ENCODE data around the gene ZBTB20. TPM values are rescaled to one million over a fixed set of nuclear protein-coding genes. Genes with fewer than 3 reads are reported as not detected.

The ZBTB20 gene
- total RNA-seq, 1 experiment from 2014 or later, result 7.7 TPM

DNA sequence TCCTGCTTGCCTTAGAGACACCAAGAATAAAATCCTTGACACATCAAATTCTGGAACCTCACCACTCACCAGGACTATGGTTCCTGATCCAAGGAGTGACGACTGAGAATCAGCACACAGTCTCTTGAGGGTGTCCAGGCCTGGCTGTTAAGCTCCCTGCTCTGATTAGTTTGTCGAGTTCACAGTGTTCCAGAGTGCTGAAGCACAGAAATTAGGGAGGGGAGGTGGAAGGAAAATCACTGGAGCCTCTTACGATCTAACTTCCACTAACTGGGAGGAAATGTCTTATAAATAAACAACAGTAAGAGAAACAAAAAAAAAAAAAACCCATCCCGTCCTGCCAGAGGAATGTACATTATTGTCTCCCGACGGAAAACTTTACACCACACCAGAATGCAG, 523.0 kb downstream of the ZBTB20 start:
- DNase-seq, result peak in 1 of 2 experiments; percentile 30
- Histone ChIP-seq H3K4me3 (peak overlapping the region; percentile 48), H3K36me3 (no peaks in the 10 kb centered on the region), H3K27ac (peak overlapping the region; percentile 71), H3K27me3 (no peaks in the 10 kb centered on the region), H3K4me1 (peaks cover 12% of the 10 kb centered on the region), H3K9me3 (replicated peaks) (no peaks in the 10 kb centered on the region; the same call in 1 of the 2 replicates)

- peaks cover 12% of the 10 kb centered on the region for H3K4me1 ChIP-seq
- H3K27ac ChIP-seq, result peak overlapping the region; percentile 71; the same call in 1 of the 2 replicates
- DNase-seq, result no peak
- no peaks in the 10 kb centered on the region for H3K36me3 ChIP-seq
- no peaks in the 10 kb centered on the region for H3K27me3 ChIP-seq
- H3K9me3 ChIP-seq (replicated peaks), result no peaks in the 10 kb centered on the region; the same call in 1 of the 2 replicates
- H3K4me3 ChIP-seq, result peak overlapping the region; percentile 48
Observed at GRCh38 chr3:114623420-114624046, 523.6 kb downstream of the ZBTB20 start.

DNA sequence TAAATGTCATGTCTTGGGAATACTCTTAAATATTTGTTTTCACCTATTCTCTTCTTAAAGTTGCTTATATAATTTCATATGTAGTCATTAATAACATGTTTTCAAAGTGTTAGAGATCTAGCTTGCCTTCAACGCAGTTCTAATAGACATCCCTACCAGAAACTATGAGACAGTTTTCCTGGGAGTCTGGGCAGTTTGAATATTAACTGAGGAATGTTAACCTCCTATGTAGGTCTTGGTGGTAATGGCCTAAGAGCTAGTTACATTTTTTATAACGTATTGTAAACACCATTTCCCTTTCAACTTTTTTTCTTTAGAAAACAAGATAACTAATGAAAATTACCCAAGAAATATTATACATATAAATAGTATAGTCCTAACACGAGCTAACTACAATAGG, 525.1 kb downstream of the ZBTB20 start:
- no peak for DNase-seq
- Histone ChIP-seq H3K27me3 (no peaks in the 10 kb centered on the region), H3K4me1 (peaks cover 12% of the 10 kb centered on the region), H3K4me3 (no peak overlapping the region), H3K9me3 (replicated peaks) (no peaks in the 10 kb centered on the region; the same call in 1 of the 2 replicates), H3K27ac (no peak overlapping the region), H3K36me3 (no peaks in the 10 kb centered on the region)

DNA sequence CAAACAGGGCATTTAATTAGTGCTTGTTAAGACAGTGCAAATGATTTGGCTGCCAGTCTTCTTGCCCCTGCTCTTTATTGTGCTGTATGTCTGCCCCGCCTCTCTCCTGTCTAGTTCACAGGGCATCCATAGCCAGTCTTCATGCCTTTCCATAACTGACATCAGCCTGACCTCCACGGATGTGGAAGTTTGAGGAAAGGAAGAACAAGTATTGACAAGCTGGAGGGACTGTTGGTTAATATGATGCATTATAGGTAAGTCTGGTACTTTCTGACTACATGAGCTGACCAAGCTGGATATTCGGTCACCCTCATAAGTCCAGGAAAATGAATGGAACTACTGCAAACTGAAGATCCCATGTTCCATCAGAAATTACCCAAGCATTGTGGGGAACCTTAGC, 527.3 kb downstream of the ZBTB20 start:
- Histone ChIP-seq H3K4me3 (no peak overlapping the region), H3K4me1 (peaks cover 4% of the 10 kb centered on the region), H3K36me3 (no peaks in the 10 kb centered on the region), H3K9me3 (replicated peaks) (no peaks in the 10 kb centered on the region; the same call in 1 of the 2 replicates), H3K27me3 (no peaks in the 10 kb centered on the region), H3K27ac (no peak overlapping the region)
- DNase-seq, result no peak

- DNase-seq, result no peak
- Histone ChIP-seq H3K4me3 (no peak overlapping the region), H3K27me3 (no peaks in the 10 kb centered on the region), H3K36me3 (no peaks in the 10 kb centered on the region), H3K9me3 (replicated peaks) (no peaks in the 10 kb centered on the region), H3K4me1 (no peaks in the 10 kb centered on the region), H3K27ac (no peak overlapping the region)
Observed at GRCh38 chr3:114615523-114616085, 531.5 kb downstream of the ZBTB20 start.

- Histone ChIP-seq H3K4me1 (peaks cover 5% of the 10 kb centered on the region; the same call in 1 of the 2 replicates), H3K4me3 (no peak overlapping the region), H3K36me3 (no peaks in the 10 kb centered on the region), H3K9me3 (replicated peaks) (no peaks in the 10 kb centered on the region), H3K27me3 (no peaks in the 10 kb centered on the region), H3K27ac (no peak overlapping the region)
- no peak for DNase-seq
Observed at GRCh38 chr3:114609973-114610630, 537.0 kb downstream of the ZBTB20 start.

- Histone ChIP-seq H3K4me3 (no peak overlapping the region), H3K9me3 (replicated peaks) (no peaks in the 10 kb centered on the region), H3K36me3 (no peaks in the 10 kb centered on the region), H3K4me1 (peaks cover 5% of the 10 kb centered on the region; the same call in 1 of the 2 replicates), H3K27ac (peak overlapping the region; percentile 50), H3K27me3 (no peaks in the 10 kb centered on the region)
- DNase-seq, result peak in 1 of 2 experiments; percentile 27
Observed at GRCh38 chr3:114608293-114608692, 538.8 kb downstream of the ZBTB20 start.

GRCh38 chr3:114606336-114606735, 540.8 kb downstream of the ZBTB20 start:
- no peaks in the 10 kb centered on the region for H3K36me3 ChIP-seq
- H3K27me3 ChIP-seq, result no peaks in the 10 kb centered on the region
- no peak overlapping the region for H3K4me3 ChIP-seq
- no peaks in the 10 kb centered on the region for H3K9me3 ChIP-seq (replicated peaks)
- peaks cover 5% of the 10 kb centered on the region; the same call in 1 of the 2 replicates for H3K4me1 ChIP-seq
- DNase-seq, result no peak
- no peak overlapping the region for H3K27ac ChIP-seq

GRCh38 chr3:114600571-114600970, 546.5 kb downstream of the ZBTB20 start:
- no peak for DNase-seq
- H3K4me1 ChIP-seq, result no peaks in the 10 kb centered on the region
- no peak overlapping the region for H3K4me3 ChIP-seq
- H3K9me3 ChIP-seq (replicated peaks), result no peaks in the 10 kb centered on the region
- no peaks in the 10 kb centered on the region for H3K36me3 ChIP-seq
- H3K27ac ChIP-seq, result no peak overlapping the region
- no peaks in the 10 kb centered on the region for H3K27me3 ChIP-seq

- no peak for DNase-seq
- H3K4me1 ChIP-seq, result no peaks in the 10 kb centered on the region
- H3K27ac ChIP-seq, result no peak overlapping the region
- H3K36me3 ChIP-seq, result no peaks in the 10 kb centered on the region
- no peaks in the 10 kb centered on the region for H3K27me3 ChIP-seq
- H3K9me3 ChIP-seq (replicated peaks), result no peaks in the 10 kb centered on the region
- no peak overlapping the region for H3K4me3 ChIP-seq
Observed at GRCh38 chr3:114597871-114598270, 549.2 kb downstream of the ZBTB20 start.

GRCh38 chr3:114597012-114597411, 550.1 kb downstream of the ZBTB20 start:
- Histone ChIP-seq H3K4me3 (no peak overlapping the region), H3K4me1 (no peaks in the 10 kb centered on the region), H3K36me3 (no peaks in the 10 kb centered on the region), H3K27me3 (no peaks in the 10 kb centered on the region), H3K9me3 (replicated peaks) (no peaks in the 10 kb centered on the region), H3K27ac (no peak overlapping the region)
- no peak for DNase-seq

DNA sequence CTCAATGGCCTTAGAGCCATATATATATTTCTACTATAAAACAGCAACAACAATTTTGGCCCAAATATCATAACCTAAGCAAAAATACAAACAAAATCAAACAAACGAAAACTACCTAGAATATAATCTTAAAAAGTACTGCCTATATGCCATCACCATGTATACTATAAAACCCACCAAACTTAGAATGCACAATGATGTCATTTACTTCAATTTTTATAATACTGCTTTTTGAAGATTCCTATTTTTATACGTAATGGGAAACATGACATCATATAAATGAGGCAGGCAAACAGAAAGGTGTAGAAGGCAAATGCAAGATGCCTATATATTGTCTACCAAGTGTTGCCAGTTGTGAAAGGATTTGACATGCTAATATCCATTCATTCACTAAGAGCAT, 550.9 kb downstream of the ZBTB20 start:
- no peaks in the 10 kb centered on the region for H3K4me1 ChIP-seq
- no peaks in the 10 kb centered on the region for H3K36me3 ChIP-seq
- no peak overlapping the region for H3K4me3 ChIP-seq
- H3K27ac ChIP-seq, result no peak overlapping the region
- DNase-seq, result no peak
- H3K9me3 ChIP-seq (replicated peaks), result no peaks in the 10 kb centered on the region
- H3K27me3 ChIP-seq, result no peaks in the 10 kb centered on the region

- no peak for DNase-seq
- H3K27ac ChIP-seq, result no peak overlapping the region
Observed at GRCh38 chr3:114595522-114596028, 551.5 kb downstream of the ZBTB20 start.

DNA sequence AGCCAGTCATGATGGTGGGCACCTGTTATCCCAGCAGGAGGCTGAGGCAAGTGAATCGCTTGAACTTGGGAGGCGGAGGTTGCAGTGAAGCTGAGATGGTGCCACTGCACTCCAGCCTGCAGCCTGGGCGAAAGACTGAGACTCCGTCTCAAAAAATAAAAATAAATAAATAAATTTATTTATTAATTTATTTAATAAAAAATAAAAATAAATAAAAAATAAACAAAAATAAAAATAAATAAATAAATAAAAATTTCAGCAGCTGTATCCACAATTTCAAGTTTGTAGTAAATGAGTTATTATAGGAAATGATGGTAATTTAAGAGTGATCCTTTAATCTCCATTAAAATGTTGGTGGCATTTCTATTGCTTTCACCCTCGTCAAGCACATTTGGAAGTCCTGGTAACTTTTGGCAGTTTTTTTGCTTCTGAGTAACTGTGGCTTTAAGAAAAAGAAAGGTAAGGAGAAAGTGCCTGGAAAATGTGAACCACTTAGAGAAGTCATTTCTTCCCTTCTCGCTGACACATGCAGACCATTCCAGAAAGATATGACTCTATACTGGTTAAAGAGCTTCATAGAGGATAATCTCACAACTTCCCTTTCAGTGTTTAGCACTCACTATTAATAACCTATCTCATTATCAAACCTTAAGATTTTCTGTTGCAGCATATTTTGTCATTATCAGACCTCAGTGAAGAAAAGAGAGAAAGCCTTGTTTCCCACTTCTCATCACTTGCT, 556.6 kb downstream of the ZBTB20 start:
- Histone ChIP-seq H3K4me3 (no peak overlapping the region), H3K9me3 (replicated peaks) (no peaks in the 10 kb centered on the region), H3K36me3 (no peaks in the 10 kb centered on the region), H3K27ac (no peak overlapping the region), H3K4me1 (no peaks in the 10 kb centered on the region), H3K27me3 (no peaks in the 10 kb centered on the region)
- DNase-seq, result no peak

More at GRCh38 chr3:114595522-114596028, 551.5 kb downstream of the ZBTB20 start:
- Histone ChIP-seq H3K27me3 (no peaks in the 10 kb centered on the region), H3K4me3 (no peak overlapping the region), H3K9me3 (replicated peaks) (no peaks in the 10 kb centered on the region), H3K4me1 (no peaks in the 10 kb centered on the region), H3K36me3 (no peaks in the 10 kb centered on the region)

DNA sequence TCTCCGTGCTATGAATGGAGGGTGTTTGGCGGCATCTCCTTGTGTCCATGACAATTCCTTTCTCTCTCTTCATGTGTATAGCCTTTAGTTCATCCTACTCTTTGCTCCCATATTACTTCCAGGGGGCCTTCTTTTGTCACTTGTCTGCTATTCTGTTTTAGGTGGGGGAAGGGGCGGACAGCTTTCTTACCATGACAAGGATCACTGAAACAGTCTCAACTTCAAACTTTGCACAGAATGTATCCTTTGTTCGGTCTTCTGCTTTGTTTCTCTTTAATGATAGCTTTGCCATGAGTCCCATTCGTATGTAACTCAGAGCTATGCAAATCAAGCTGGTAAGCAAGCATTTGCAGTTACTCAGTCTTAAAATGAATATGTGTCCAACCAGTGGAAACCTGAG, 559.1 kb downstream of the ZBTB20 start:
- H3K27me3 ChIP-seq, result no peaks in the 10 kb centered on the region
- no peaks in the 10 kb centered on the region for H3K4me1 ChIP-seq
- no peak overlapping the region for H3K4me3 ChIP-seq
- no peaks in the 10 kb centered on the region for H3K36me3 ChIP-seq
- H3K27ac ChIP-seq, result no peak overlapping the region
- DNase-seq, result no peak
- no peaks in the 10 kb centered on the region for H3K9me3 ChIP-seq (replicated peaks)
